ENCODE results near the gene INF2.

INF2 gene

DNA sequence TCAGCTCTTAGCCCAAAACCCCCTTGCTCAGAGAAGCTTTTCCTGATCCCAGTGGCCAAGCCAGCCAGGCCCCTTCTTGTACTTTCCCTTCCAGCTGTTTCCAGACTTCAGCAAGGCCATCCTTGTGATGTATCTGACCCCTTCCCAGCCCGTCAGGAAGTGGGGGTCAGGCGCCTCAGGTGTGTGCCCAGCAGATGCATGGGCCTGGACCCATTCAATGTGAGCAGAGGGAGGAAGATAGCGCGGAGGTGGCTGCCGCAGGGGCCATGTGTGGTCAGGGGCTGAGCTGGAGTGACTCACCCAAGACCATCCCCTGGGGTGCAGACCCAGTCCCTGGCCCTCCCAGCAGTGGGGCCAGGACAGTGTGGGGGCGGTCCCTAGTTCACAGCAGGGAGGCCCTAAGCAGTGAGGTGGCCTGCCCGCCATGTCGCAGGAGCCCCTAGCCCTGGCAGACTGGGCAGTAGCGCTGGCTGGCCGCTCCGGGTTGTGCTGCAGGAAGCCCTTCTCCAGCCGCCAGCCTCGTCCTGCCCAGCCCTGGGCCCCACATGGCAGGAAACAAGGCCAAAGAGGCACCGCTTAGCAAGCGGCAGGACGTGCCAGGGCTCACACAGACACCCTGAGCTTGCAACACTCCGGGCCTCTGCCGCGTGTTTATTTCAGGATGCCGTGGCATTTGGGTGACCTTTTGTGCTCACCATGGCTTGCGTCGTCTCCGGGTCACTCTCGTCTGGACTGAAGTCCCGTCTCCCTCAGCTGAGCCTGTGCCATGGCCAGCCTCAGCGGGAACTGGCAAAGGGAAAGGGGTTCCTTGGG, 46.6 kb downstream of the INF2 start:
- Histone ChIP-seq H2BK5ac (ENCODE audit: low read length) (no peak overlapping the region), H2AK5ac (ENCODE audit: low read depth, low read length) (peak overlapping the region; percentile 6), H3K27me3 (ENCODE audit: control insufficient read depth in 3 of 3, insufficient read depth in 3 of 3, low read depth in 1 of 3, low read length in 3 of 3) (no peaks in the 10 kb centered on the region), H2BK15ac (ENCODE audit: low read length) (peak overlapping the region; percentile 28), H3K79me1 (ENCODE audit: low read depth, low read length) (no peaks in the 10 kb centered on the region), H3K4me2 (ENCODE audit: insufficient read depth, low read length, poor library complexity, severe bottlenecking) (no peak overlapping the region), H2BK120ac (ENCODE audit: low read depth, low read length) (peak overlapping the region; percentile 72), H3K18ac (ENCODE audit: low read length) (peak overlapping the region; percentile 72), H3K14ac (ENCODE audit: low read length) (peak overlapping the region; percentile 12), H2BK12ac (ENCODE audit: low read length) (no peak overlapping the region), H2AFZ (ENCODE audit: low read length) (no peak overlapping the region), H3K4me1 (ENCODE audit: control insufficient read depth in 2 of 2, insufficient read depth in 1 of 2, low read depth in 1 of 2, low read length in 2 of 2) (peaks cover 9 to 12% of the 10 kb centered on the region in 2 donors), H3K36me3 (replicated peaks in 1 of 2; ENCODE audit: control insufficient read depth in 2 of 2, insufficient read depth in 2 of 2, low read length in 2 of 2) (peaks cover 3 to 7% of the 10 kb centered on the region in 2 donors), H4K8ac (ENCODE audit: low read depth, low read length) (no peak overlapping the region), H3K4me3 (ENCODE audit: low read length in 2 of 2) (no peak overlapping the region), H3K27ac (replicated peaks; ENCODE audit: low read length) (no peak overlapping the region), H3K9me3 (replicated peaks in 1 of 2; ENCODE audit: control insufficient read depth in 2 of 2, insufficient read depth in 1 of 2, low read depth in 1 of 2, low read length in 2 of 2) (peaks cover 0 to 5% of the 10 kb centered on the region in 2 donors), H3K23ac (ENCODE audit: low read depth, low read length, poor library complexity) (peak overlapping the region; percentile 80), H4K91ac (ENCODE audit: low read depth, low read length, poor library complexity) (no peak overlapping the region), H3K9ac (ENCODE audit: low read depth, low read length, poor library complexity) (peak overlapping the region; percentile 21), H3K4ac (ENCODE audit: low read length) (no peak overlapping the region)
- no CpG with 5 or more reads among the region's 26 CpGs for WGBS, 2 donors (ENCODE audit: extremely low coverage in 2 of 2, insufficient read length in 2 of 2, insufficient replicate concordance in 1 of 2)
- DNase-seq (ENCODE audit: low spot score) = no peak

DNA sequence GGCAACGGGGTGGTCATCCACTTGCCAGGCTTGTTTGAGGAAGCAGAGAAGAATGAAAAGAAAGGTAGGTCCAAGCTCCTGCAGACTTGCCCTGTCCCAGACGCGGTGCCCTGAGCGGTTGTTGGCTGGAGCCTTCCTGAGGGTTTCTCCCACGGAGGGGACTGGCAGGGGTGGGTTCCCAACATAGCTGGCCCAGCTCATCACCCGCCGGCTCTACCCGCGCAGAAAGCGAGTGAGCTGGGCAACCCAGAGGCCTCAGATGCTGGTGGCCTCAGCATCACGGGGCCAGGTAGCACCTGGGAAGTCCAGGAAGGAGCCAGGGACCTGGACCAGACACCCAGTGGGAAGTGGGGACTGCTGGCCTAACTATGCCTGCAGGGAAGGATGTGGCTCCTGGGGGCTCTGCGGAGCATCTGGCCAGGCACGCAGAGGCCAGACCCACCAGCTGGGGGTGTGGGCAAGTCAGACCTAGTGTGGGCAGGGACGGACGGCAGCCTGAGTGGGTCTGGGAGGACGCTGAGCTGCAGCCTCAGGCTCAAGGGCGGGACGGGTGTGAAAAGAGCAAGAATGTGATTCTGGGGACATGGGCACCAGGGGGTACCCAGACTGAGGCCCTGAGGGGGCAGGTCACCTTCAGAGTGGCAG, 49.1 kb downstream of the INF2 start:
- peak overlapping the region; percentile 89 for H2AK5ac ChIP-seq (ENCODE audit: low read depth, low read length)
- no peak overlapping the region for H3K27ac ChIP-seq (replicated peaks; ENCODE audit: low read length)
- H3K14ac ChIP-seq (ENCODE audit: low read length) = no peak overlapping the region
- peak overlapping the region; percentile 24 for H3K9ac ChIP-seq (ENCODE audit: low read depth, low read length, poor library complexity)
- H3K23ac ChIP-seq (ENCODE audit: low read depth, low read length, poor library complexity) = no peak overlapping the region
- no peak overlapping the region for H2BK12ac ChIP-seq (ENCODE audit: low read length)
- no peak overlapping the region for H4K91ac ChIP-seq (ENCODE audit: low read depth, low read length, poor library complexity)
- H3K27me3 ChIP-seq (ENCODE audit: control insufficient read depth in 3 of 3, insufficient read depth in 3 of 3, low read depth in 1 of 3, low read length in 3 of 3) = no peaks in the 10 kb centered on the region
- no peak overlapping the region for H2BK5ac ChIP-seq (ENCODE audit: low read length)
- DNase-seq (ENCODE audit: low spot score) = no peak
- H2BK15ac ChIP-seq (ENCODE audit: low read length) = no peak overlapping the region
- H4K8ac ChIP-seq (ENCODE audit: low read depth, low read length) = peak overlapping the region; percentile 72
- peaks cover 0 to 3% of the 10 kb centered on the region in 2 donors for H3K9me3 ChIP-seq (replicated peaks in 1 of 2; ENCODE audit: control insufficient read depth in 2 of 2, insufficient read depth in 1 of 2, low read depth in 1 of 2, low read length in 2 of 2)
- peak overlapping the region; percentile 38 for H3K18ac ChIP-seq (ENCODE audit: low read length)
- peaks cover 3 to 10% of the 10 kb centered on the region in 2 donors for H3K36me3 ChIP-seq (replicated peaks in 1 of 2; ENCODE audit: control insufficient read depth in 2 of 2, insufficient read depth in 2 of 2, low read length in 2 of 2)
- H3K4me2 ChIP-seq (ENCODE audit: insufficient read depth, low read length, poor library complexity, severe bottlenecking) = no peak overlapping the region
- peaks cover 3% of the 10 kb centered on the region for H3K79me1 ChIP-seq (ENCODE audit: low read depth, low read length)
- WGBS, 2 donors (ENCODE audit: extremely low coverage in 2 of 2, insufficient read length in 2 of 2, insufficient replicate concordance in 1 of 2) = no CpG with 5 or more reads among the region's 18 CpGs
- no peak overlapping the region for H3K4ac ChIP-seq (ENCODE audit: low read length)
- H3K4me1 ChIP-seq (ENCODE audit: control insufficient read depth in 2 of 2, insufficient read depth in 1 of 2, low read depth in 1 of 2, low read length in 2 of 2) = peaks cover 7 to 12% of the 10 kb centered on the region in 2 donors
- no peak overlapping the region for H2AFZ ChIP-seq (ENCODE audit: low read length)
- H2BK120ac ChIP-seq (ENCODE audit: low read depth, low read length) = peak overlapping the region; percentile 61
- H3K4me3 ChIP-seq (ENCODE audit: low read length in 2 of 2) = no peak overlapping the region

DNA sequence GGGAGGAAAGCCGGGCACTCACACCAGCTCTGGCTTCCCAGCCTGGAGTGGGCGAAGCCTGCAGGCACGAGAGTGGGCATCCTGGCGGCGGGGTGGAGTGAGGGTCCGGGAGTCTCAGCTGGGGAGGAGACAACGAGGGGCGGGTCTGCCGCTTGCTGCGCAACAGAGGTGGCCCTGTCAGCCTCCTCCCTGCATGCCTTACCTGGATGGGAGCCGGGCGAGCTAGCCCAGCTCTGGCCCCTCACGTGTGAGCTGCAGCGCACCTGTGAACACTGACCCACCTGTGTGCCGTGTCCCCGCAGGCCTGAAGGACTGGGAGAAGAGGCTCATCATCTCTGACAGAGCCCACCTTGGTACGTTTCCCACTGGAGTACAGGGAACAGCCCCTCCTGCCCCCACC, 49.6 kb downstream of the INF2 start:
- Histone ChIP-seq H3K18ac (ENCODE audit: low read length) (no peak overlapping the region), H3K9me3 (replicated peaks in 1 of 2; ENCODE audit: control insufficient read depth in 2 of 2, insufficient read depth in 1 of 2, low read depth in 1 of 2, low read length in 2 of 2) (peaks cover 0 to 3% of the 10 kb centered on the region in 2 donors), H3K36me3 (replicated peaks in 1 of 2; ENCODE audit: control insufficient read depth in 2 of 2, insufficient read depth in 2 of 2, low read length in 2 of 2) (peaks cover 3 to 10% of the 10 kb centered on the region in 2 donors), H2AK5ac (ENCODE audit: low read depth, low read length) (peak overlapping the region; percentile 89), H2BK12ac (ENCODE audit: low read length) (no peak overlapping the region), H3K9ac (ENCODE audit: low read depth, low read length, poor library complexity) (peak overlapping the region; percentile 24), H3K27me3 (ENCODE audit: control insufficient read depth in 3 of 3, insufficient read depth in 3 of 3, low read depth in 1 of 3, low read length in 3 of 3) (no peaks in the 10 kb centered on the region), H3K79me1 (ENCODE audit: low read depth, low read length) (peaks cover 3% of the 10 kb centered on the region), H2BK15ac (ENCODE audit: low read length) (no peak overlapping the region), H3K23ac (ENCODE audit: low read depth, low read length, poor library complexity) (peak overlapping the region; percentile 73), H4K8ac (ENCODE audit: low read depth, low read length) (no peak overlapping the region), H2BK5ac (ENCODE audit: low read length) (no peak overlapping the region), H3K4me2 (ENCODE audit: insufficient read depth, low read length, poor library complexity, severe bottlenecking) (no peak overlapping the region), H3K4ac (ENCODE audit: low read length) (no peak overlapping the region), H3K27ac (replicated peaks; ENCODE audit: low read length) (no peak overlapping the region), H2BK120ac (ENCODE audit: low read depth, low read length) (no peak overlapping the region), H3K4me1 (ENCODE audit: control insufficient read depth in 2 of 2, insufficient read depth in 1 of 2, low read depth in 1 of 2, low read length in 2 of 2) (peaks cover 7 to 16% of the 10 kb centered on the region in 2 donors), H3K4me3 (ENCODE audit: low read length in 2 of 2) (no peak overlapping the region), H3K14ac (ENCODE audit: low read length) (no peak overlapping the region), H4K91ac (ENCODE audit: low read depth, low read length, poor library complexity) (no peak overlapping the region), H2AFZ (ENCODE audit: low read length) (no peak overlapping the region)
- no CpG with 5 or more reads among the region's 17 CpGs for WGBS, 2 donors (ENCODE audit: extremely low coverage in 2 of 2, insufficient read length in 2 of 2, insufficient replicate concordance in 1 of 2)
- no peak for DNase-seq (ENCODE audit: low spot score)
